ENCODE measurements around the gene CTSL. TPM values are rescaled to one million over a fixed set of nuclear protein-coding genes. Genes with fewer than 3 reads are reported as not detected.
A peak's percentile ranks its signal among the peaks of the same experiment; 100 is the strongest.

CTSL gene
- total and polyA plus RNA-seq, 7 donors = 45.8 to 995 (median 75.3) TPM

- Histone ChIP-seq H3K4me1 (no peaks in the 10 kb centered on the region), H3K36me3 (ENCODE audit: insufficient read depth in 1 of 2, low read depth in 1 of 2) (no peaks in the 10 kb centered on the region), H3K9me3 (no peaks in the 10 kb centered on the region), H3K27ac (no peak overlapping the region), H3K27me3 (ENCODE audit: insufficient read depth in 3 of 3, low read length in 2 of 3) (no peaks in the 10 kb centered on the region), H3K4me3 (no peak overlapping the region)
- TF ChIP-seq CTCF (IDR thresholded peaks at IDR 0.05) = no peak
- WGBS, 3 donors = 85 to 89% (median 87%) methylated on average over 24 of the region's 24 CpGs
- no peak for DNase-seq
- no peak for ATAC-seq
- intact Hi-C loops (cut with DNase I) = loop anchor here (5.0 kb wide), 2 partner anchors 43 to 128 kb away; partner anchors contain the start of gene CTSL (in 1 of the 2)
Observed at GRCh38 chr9:87683751-87684626, 41.9 kb upstream of the CTSL start.

GRCh38 chr9:87684627-87685219 is 41.2 kb upstream of the CTSL start:
- ATAC-seq = peak in 3 of 4 donors; percentile 38 to 61 (median 49)
- DNase-seq = peak; percentile 40 to 56
- Histone ChIP-seq H3K27me3 (ENCODE audit: insufficient read depth in 3 of 3, low read length in 2 of 3) (no peaks in the 10 kb centered on the region), H3K9me3 (no peaks in the 10 kb centered on the region), H3K27ac (no peak overlapping the region), H3K4me1 (no peaks in the 10 kb centered on the region), H3K4me3 (no peak overlapping the region), H3K36me3 (ENCODE audit: insufficient read depth in 1 of 2, low read depth in 1 of 2) (no peaks in the 10 kb centered on the region)
- TF ChIP-seq CTCF (IDR thresholded peaks at IDR 0.05) = peak; percentile 62
- intact Hi-C loops (cut with DNase I) = loop anchor here (5.0 kb wide), 2 partner anchors 43 to 128 kb away; partner anchors contain the start of gene CTSL (in 1 of the 2)
- 39 to 53% (median 45%) methylated on average over 11 of the region's 11 CpGs for WGBS, 3 donors

- no peak overlapping the region for H3K4me3 ChIP-seq
- no peaks in the 10 kb centered on the region for H3K9me3 ChIP-seq
- DNase-seq (no peak), ATAC-seq (no peak)
- H3K27ac ChIP-seq = no peak overlapping the region
- no peaks in the 10 kb centered on the region for H3K36me3 ChIP-seq (ENCODE audit: insufficient read depth in 1 of 2, low read depth in 1 of 2)
- TF ChIP-seq CTCF (IDR thresholded peaks at IDR 0.05) = no peak
- intact Hi-C loops (cut with DNase I) = no loop called here
- 91 to 96% (median 92%) methylated on average over 4 of the region's 4 CpGs for WGBS, 3 donors
- no peaks in the 10 kb centered on the region for H3K27me3 ChIP-seq (ENCODE audit: insufficient read depth in 3 of 3, low read length in 2 of 3)
- no peaks in the 10 kb centered on the region for H3K4me1 ChIP-seq
Observed at GRCh38 chr9:87685441-87685840, 40.5 kb upstream of the CTSL start.

- ATAC-seq = peak in 3 of 4 donors; percentile 13 to 48 (median 21)
- TF ChIP-seq CTCF (IDR thresholded peaks at IDR 0.05) = no peak
- no peaks in the 10 kb centered on the region for H3K9me3 ChIP-seq
- intact Hi-C loops (cut with DNase I) = no loop called here
- no peaks in the 10 kb centered on the region for H3K36me3 ChIP-seq (ENCODE audit: insufficient read depth in 1 of 2, low read depth in 1 of 2)
- no peaks in the 10 kb centered on the region for H3K4me1 ChIP-seq
- H3K27ac ChIP-seq = no peak overlapping the region
- no peak overlapping the region for H3K4me3 ChIP-seq
- 71 to 82% (median 74%) methylated on average over 14 of the region's 14 CpGs for WGBS, 3 donors
- H3K27me3 ChIP-seq (ENCODE audit: insufficient read depth in 3 of 3, low read length in 2 of 3) = no peaks in the 10 kb centered on the region
- peak in 1 of 2 donors; percentile 33 for DNase-seq
Observed at GRCh38 chr9:87685871-87686519, 39.9 kb upstream of the CTSL start.
